Amniotic stem cell (primary cell): Measurements from ENCODE around the gene SPEF2.
A peak's percentile ranks its signal among the peaks of the same experiment; 100 is the strongest.
"Not testable (repeated sequence)": the region's sequence is repeated elsewhere in the genome, so short reads cannot be mapped to it uniquely, and the experiment has no call there.

ENCODE experiments used
- DNase-seq: peaks from one replicate; lab custom pipeline; 2025; lab: John Stamatoyannopoulos, UW

The SPEF2 gene

GRCh38 chr5:35854248-35854647, 236.6 kb downstream of the SPEF2 start:
- DNase-seq, result no peak

- no peak for DNase-seq
These were observed 237.5 kb downstream of the SPEF2 start for GRCh38 chr5:35855187-35855586.

GRCh38 chr5:35856186-35856764, 238.6 kb downstream of the SPEF2 start:
- not testable (repeated sequence) for DNase-seq

- DNase-seq, result no peak
These were observed 239.2 kb downstream of the SPEF2 start, which contains the start of gene IL7R for GRCh38 chr5:35856765-35857351. Gene IL7R, plus strand, starts transcription at chr5:35856891. Its CDS starts 87 bp downstream, at chr5:35856978.

GRCh38 chr5:35857606-35858205, 240.0 kb downstream of the SPEF2 start:
- peak; percentile 41 for DNase-seq

- DNase-seq, result no peak
These were observed 241.5 kb downstream of the SPEF2 start for GRCh38 chr5:35859101-35859661.

- DNase-seq, result no peak
These were observed 243.0 kb downstream of the SPEF2 start for GRCh38 chr5:35860686-35861085.

- DNase-seq, result peak; percentile 31
These were observed 244.1 kb downstream of the SPEF2 start for GRCh38 chr5:35861718-35862117.

GRCh38 chr5:35862126-35862525, 244.5 kb downstream of the SPEF2 start:
- DNase-seq, result no peak

GRCh38 chr5:35863159-35863558, 245.5 kb downstream of the SPEF2 start:
- DNase-seq, result no peak
